ENCODE results near the gene STARD9.

GRCh38 chr15:42727750-42728381 lies 152.5 kb downstream of the STARD9 start:
- no peak for TF ChIP-seq CTCF (IDR thresholded peaks at IDR 0.05)
- no peak for TF ChIP-seq POLR2A (IDR thresholded peaks at IDR 0.05)
